Panc1 (cell line): ENCODE results near the gene PLEKHO1.

Experiments
- CTCF ChIP-seq: fragments of 450-650 bp; IDR thresholded peaks from 2 replicates; pipeline ENCODE4 v1.5.1; 2017; ENCODE audit warnings: mild to moderate bottlenecking
- POLR2AphosphoS5 ChIP-seq: IDR thresholded peaks from 2 replicates; pipeline ENCODE4 v1.6.1; 2012; ENCODE audit warnings: mild to moderate bottlenecking, low read depth, low read length, moderate library complexity

GRCh38 chr1:150102986-150103385, 46.7 kb upstream of the PLEKHO1 start:
- TF ChIP-seq CTCF (no peak), POLR2AphosphoS5 (no peak)
